Measurements from ENCODE around the gene HTR1D.
"Not testable (repeated sequence)": the region's sequence is repeated elsewhere in the genome, so short reads cannot be mapped to it uniquely, and the experiment has no call there.

HTR1D gene, protein sequence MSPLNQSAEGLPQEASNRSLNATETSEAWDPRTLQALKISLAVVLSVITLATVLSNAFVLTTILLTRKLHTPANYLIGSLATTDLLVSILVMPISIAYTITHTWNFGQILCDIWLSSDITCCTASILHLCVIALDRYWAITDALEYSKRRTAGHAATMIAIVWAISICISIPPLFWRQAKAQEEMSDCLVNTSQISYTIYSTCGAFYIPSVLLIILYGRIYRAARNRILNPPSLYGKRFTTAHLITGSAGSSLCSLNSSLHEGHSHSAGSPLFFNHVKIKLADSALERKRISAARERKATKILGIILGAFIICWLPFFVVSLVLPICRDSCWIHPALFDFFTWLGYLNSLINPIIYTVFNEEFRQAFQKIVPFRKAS

DNA sequence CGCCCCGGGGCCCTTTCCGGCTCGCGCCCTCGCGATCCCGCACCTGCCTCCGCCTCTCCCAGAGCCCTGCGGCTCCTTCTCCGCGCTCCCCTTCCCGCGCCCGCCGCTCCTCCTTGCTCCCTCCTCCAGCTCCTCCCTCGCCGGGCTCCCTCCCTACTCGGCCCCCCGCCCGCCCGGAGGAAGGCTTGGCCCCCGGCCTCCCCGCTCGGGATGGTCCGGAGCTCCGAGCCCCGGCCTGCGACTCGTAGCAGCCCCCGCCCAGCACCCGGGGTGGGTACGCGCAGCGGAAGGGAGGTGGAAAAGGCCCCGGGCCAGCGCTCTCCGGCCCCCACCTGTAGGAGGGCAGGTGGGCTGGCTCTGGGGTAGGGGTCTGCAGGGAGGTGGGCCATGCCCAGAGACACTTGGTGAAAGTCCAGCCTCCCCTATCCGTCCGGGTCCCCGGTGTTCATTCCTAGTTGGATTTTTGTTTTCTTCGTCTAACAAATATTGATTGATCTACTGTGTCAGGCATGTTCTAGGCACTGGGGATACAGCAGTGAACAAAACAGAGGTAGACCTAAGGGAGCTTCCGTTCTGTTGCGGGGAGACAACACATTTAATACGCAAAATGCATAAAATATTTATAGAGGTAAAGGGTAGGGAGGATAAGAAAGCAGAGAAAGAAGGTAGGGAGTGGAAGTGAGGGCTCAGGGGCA lies at the start of gene HTR1D:
HTR1D (minus strand) TSS at position 82 of the 695 bp plus-strand sequence. CDS start 23,283 bp downstream, outside the sequence.
- no peak for DNase-seq

DNA sequence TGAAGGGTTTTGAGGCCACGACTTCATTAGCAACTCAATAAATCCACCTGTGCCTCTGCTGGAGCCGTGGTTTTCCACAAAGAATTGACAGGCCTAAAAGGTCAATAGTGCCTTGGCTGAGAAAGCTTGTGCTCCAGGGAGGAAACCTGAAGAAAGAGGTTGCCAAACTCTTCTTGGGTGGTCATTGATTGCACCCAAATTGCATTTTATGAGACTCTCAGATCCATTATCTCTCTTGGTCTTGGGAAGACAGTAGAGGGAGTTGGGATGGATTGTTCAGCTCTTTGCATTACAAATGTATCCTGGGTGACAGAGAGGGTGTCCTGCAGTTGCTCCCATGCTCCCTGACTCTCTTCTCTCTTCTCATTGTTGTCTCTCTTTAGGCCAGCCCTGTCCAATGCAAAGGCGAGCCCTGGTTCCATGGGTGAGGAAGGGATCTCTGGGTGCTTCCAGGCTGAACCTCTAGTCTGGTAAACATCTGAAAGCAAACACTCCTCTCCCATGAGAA lies 46.1 kb upstream of the HTR1D start:
- no peak for DNase-seq

DNA sequence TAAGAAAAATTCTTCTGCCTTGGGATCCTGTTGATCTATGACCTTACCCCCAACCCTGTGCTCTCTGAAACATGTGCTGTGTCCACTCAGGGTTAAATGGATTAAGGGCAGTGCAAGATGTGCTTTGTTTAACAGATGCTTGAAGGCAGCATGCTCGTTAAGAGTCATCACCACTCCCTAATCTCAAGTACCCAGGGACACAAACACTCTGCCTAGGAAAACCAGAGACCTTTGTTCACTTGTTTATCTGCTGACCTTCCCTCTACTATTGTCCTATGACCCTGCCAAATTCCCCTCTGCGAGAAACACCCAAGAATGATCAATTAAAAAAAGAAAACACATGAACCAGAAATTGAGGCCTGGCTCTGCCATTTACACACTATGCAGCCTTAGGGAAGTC lies 40.8 kb upstream of the HTR1D start:
- not testable (repeated sequence) for DNase-seq

DNA sequence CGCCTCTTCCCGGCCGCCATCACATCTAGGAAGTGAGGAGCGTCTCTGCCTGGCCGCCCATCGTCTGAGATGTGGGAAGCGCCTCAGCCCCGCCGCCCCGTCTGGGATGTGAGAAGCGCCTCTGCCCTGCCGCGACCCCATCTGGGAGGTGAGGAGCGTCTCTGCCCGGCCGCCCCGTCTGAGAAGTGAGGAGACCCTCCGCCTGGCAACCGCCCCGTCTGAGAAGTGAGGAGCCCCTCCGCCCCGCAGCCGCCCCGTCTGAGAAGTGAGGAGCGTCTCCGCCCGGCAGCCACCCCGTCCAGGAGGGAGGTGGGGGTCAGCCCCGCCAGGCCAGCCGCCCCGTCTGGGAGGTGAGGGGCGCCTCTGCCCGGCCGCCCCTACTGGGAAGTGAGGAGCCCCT lies 40.1 kb upstream of the HTR1D start:
- DNase-seq = not testable (repeated sequence)

DNA sequence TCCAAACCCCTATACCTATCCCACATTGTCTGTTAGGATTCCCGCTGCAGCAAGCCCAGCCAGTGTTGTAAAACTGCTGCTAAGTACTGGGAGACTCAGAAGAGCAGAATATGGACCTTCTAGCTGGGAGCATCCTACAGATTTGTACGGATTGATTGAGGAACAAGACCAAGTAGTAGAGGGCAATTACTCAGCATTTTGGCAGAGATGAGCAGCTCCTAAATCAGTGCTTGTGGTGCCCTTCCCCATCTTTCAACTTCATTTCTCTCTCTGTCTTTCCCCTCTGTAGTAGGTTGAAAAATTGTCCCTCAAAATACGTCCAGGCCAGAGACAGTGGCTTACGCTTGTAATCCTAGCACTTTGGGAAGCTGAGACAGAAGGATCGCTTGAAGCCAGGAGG lies 37.3 kb upstream of the HTR1D start:
- DNase-seq = no peak

DNA sequence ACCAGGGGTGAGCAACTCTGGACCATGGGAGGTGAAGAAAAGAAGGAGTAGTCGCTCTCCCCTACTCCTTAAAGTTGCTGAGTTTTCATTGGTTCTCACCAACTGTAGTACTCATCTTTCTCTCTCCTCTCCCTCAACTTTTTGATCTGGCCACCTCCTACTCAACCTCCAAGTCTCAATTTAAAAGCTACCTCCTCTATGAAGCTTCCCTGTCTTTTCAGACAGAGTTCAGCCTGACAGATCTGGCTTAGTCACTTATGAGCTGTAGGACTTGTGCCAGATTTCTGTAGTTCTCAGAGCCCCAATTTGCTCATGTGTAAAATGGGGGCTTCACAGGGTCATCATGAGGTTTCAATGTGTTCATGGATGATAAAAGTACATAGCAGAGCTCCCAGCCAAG lies 34.5 kb upstream of the HTR1D start:
- no peak for DNase-seq

DNA sequence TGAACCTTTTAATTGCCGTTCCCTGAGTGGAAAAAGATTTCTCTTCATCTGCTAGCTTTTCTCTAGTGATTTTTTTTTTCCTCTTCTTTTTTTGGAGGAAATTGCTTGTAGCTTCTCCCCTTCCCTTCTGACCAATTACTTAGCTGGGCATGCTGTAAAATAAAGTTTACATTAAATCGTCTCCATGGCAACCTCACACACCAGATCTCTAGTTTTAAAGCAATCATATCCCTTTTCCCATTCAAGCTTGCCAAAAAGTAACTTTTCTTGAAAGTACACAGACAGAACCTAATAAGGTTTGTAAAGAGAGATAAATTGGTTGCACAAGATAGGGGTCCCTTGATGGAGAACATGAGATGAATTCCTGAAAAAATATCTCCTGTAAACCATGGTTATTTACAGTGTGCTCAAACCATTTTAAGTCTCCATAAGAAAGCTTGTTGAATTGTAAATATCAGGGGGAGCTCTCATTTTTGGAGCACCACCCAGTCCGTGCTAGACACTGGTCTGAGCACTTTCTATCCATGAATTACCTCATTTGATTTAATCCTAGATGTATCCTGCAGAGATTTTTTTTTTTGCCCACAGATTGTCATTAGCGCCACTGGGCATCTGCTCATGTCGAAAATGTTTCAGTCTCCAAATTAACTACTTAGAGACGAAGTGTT lies 32.6 kb upstream of the HTR1D start:
- peak; percentile 37 for DNase-seq

DNA sequence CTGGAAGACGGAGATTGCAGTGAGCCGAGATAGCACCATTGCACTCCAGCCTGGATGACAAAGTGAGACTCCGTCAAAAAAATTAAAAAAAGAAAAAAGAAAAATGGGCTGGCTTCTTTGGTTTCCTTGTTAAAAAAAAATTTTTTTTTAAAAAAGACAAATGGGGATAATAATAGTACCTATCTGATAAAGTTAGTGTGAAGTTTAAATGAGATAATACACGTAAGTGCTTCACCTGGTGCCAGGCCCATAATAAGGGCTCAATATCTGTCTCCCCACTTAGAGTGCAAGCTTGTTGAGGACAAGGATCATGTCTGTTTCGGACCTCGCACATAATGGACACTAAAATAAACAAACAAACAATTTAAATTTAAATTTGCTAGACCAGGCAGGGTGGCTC lies 30.0 kb upstream of the HTR1D start:
- no peak for DNase-seq

DNA sequence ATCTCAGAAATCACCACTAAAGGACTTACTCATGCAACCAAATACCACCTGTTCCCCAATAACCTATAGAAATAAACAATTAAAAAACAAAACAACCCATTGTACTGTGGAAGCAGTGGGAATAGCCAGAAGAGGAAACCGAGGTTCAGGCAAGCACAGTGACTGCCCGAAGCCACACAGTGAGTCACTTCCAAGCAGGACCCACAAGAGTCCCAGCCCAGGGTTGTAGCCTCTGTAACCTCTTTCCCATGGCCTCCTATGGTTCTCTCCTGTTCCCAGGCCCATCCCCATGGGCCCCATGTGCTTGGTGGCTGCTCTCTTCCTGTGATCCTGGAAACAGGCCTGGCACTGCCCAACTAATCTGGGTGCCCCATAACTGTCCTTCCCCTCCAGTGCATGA lies 29.0 kb upstream of the HTR1D start:
- DNase-seq = no peak

DNA sequence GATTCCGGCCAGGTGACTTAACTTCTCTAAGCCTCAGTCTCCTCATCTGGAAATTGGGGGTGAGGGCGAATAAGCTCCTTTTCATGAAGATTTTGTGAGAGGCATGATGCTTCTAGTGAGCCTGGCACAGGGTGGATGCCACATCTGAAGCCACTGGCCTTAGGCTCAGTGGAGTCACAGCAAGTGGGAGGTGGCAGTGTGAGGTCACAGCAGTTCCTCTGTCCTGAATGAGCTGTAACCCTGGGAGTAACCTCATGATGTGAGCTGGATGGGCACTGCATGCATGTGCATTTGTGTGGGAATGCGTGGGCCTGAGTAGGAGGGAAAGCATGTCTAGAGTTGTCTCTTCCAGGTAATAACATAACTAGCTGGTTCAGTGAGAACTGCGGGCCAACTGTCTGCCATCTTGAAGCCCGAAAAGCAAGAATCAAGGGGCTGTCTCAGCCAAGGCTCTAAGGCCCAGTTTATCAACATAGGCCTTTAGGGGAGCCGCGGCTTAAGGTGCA lies 27.0 kb upstream of the HTR1D start:
- no peak for DNase-seq

DNA sequence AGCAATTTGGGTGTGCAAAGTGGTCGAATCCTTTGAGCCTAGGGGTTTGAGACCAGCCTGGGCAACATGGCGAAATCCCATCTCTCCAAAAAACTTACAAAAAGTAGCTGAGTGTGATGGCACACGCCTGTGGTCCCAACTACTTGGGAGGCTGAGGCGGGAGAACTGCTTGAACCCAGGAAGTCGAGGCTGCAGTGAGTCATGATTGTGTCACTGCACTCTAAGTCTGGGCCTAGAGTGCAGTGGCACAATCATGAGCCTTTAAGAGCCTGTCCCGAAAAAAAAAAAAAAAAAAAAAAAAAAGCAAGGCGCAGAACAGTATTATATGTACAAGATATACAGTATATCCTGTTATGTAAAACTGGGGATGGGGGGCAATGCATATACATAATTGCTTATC lies 25.1 kb upstream of the HTR1D start:
- DNase-seq = no peak

DNA sequence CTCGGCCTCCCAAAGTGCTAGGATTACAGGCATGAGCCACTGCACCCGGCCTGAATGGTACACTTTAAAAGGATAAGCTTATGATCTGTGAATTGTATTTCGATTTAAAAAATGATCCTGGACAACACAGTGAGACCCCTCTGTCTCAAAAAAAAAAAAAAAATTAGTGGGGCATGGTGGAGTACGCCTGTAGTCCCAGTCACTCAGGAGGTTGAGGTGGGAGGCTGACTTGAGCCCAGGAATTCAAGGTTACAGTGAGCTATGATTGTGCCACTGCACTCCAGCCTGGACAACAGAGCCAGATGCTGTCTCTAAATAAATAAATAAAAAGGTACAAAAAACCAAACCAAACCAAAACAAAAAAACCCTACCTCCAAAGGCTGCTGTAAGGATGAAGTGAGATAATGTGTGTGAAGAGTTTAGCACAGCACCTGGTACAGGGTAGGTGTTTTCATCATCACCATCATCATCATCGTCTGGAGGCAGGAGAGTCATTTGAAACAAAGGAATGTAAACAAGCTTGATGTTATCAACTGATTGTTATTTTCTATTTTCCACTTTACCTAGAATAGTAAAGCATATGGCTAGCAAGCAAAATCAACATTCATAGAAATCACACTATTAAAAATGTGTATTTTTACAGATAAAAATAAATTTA lies 22.5 kb upstream of the HTR1D start:
- DNase-seq = no peak

DNA sequence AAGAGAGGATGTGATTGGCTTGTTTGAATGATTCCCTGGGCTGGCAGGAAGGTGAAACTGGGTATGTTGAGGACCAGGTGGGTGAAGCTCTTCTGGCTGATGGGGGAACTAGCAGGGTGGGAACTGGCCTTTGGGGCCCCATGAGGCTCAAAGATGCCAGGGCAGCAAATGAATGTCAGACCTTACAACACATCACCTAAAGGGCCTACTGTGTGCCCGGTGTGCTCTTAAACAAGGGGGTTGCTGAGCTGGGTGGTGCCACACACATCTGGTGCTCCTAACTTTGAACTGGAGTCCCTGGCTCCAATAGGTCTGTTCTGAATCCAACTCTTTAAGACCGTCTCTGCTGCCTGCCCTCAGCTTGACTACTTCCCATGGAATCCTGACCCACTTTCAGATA lies 21.3 kb upstream of the HTR1D start:
- no peak for DNase-seq

DNA sequence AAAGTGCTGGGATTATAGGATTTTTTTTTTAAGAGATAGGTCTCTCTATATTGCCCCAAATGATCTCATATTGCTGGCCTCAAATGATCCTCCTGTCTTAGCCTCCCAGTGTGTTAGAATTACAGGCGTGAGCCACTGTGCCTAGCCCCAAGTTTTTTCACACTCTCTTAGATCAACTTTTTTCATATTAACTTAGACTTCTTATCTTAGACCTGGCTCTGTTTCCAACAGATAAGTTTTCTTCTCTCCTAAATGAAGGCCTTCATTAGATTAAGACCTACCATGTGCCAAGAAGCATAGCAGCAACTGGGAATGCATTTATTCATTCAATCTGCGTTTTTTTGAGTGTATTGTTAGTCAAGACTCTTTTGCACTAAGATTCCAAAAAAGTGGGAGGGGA lies 20.2 kb upstream of the HTR1D start:
- DNase-seq = no peak

DNA sequence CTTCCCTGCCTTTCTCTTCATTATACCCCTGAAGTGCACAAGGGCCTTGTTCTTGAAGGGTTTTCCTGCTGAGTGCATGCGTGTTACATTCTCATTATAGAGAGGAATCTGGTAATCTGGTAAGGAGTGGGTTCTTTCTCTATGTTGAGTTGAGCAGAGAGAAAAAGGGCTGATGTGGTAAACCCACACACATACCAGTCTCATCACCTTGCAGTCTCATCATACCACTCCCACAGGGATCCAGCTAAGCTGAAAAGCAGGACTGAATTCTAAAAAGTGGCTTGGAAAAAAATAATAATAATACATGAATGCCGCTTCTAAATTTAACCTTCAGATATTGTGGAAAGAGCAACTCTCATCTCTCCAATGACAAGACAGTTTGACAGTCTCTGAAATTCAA lies 10.5 kb upstream of the HTR1D start:
- DNase-seq = no peak

DNA sequence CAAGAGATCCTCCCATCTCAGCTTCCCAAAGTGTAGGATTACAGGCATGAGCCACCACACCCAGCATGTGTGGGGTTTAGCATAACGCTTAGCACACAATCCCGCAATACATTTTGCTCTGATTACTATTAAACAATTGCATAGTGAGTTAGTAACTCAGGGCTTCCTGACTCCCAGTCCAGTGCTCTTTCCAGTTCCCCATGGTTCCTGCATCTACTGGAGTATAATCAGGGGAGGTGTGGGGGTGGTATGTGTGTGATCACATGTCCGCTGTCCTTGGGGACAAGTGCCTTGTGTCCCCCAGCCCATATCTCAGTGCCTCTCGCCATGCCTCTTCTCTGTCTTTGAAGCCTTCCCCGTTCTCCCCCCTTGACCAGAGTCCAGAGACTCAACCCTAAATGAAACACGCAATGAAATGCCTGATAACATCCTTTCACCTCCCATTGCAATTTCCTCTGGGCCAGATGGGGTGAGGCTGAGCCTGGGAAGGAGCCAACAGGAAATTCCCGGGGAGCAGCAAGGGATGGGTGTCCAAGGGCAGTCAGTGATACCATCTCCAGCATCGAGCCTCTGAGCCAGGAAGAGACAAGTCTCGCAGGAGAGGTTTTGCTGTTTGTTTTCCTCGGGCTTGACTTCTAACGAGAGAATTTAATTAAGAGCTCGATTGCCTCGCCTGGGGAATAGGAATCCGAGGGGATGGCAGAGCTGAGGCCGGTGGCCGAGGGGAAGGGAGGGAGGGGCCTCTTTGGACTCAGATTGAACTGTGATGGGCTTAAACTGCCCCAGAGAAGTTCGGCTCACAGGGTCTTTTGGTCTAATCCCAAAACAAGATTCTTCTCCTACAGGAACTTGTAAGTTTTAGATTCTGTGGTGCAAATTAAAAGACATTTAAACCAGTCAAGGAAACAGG lies 7.7 kb upstream of the HTR1D start:
- peak; percentile 33 for DNase-seq

DNA sequence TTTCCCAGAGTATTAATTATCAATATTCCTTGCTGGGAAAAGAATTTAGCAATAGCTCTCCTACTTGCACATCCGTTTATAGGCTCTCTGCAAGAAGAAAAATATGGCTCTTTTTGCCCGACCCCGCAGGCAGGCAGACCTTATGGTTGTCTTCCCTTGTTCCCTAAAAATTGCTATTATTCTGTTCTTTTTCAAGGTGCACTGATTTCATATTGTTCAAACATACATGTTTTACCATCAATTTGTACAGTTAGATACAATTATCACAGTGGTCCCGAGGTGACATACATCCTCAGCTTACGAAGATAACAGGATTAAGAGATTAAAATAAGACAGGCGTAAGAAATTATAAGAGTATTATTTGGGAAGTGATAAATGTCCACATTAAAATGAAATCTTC lies 6.7 kb upstream of the HTR1D start:
- not testable (repeated sequence) for DNase-seq

DNA sequence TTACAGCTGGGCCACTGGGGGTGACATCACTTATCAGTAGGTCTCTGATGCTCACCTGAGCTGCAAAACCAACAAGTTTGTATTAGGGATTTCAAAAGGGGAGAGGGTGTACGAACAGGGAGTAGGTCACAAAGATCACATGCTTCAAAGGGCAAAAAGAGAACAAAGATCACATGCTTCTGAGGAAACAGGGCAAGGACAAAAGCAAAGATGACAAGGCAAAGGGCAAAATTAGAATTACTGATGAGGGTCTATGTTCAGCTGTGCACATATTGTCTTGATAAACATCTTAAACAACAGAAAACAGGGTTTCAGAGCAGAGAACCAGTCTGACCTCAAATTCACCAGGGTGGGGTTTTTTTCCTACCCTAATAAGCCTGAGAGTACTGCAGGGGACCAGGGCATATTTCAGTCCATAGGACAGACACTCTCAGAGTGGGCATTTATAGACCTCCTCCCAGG lies 6.2 kb upstream of the HTR1D start:
- DNase-seq = not testable (repeated sequence)

DNA sequence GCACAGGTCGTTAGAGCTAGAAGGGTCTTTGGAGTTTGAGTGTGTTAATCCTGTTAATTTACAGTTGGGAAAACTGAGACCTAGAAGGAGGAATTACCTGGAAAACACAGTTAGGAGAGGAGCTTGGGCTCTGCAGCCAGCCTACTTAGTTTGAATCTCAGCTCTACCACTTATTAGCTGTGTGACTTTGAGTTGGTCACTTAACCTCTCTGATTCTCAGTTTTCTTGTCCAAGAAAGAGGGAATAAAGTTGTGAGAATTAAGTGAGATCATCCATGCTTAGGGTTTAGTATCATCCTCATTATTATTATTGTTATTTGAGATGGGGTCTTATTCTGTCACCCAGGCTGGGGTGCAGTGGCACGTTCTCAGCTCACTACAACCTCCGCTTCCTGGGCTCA lies 5.4 kb upstream of the HTR1D start:
- DNase-seq = no peak

DNA sequence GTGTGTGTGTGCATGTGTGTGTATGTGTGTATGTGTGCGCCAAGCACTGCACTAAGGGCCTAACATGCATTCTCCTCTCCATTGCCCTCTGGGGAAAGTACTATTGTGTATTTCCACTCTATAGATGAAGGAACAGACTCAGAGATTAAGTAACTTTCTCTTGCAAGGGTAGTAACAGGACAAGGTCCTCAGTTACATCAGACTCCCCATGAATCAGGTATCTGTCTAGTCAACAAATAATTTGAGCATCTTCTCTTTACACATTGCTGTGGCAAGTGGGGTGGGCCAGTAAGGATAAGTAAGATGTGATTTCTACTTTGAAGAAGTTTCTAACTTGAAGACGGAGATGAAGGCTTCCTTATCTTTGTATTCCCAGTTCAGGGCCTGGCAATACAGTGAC lies 5.0 kb upstream of the HTR1D start:
- DNase-seq = no peak

DNA sequence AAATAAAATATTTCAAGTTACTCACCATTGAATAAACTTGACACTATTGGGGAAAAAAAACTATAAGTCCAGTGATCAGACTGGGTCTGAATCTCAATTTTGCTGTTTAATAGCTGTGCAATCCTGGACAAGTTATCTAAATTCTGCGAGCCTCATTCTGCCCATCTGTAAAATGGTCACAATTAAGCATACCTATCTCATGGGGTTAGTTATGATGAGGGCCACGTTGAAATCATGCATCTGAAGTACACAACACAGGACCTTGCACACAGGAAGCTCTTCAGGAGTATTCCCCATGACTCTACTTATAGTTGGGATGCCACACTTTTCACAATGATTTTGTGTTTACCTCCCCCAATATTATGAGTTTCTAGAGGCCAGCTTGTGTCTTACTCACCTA lies 3.8 kb upstream of the HTR1D start:
- no peak for DNase-seq

Data from COR-L47 (cell line).